Loucy (cell line): ENCODE data around the gene MAML2.
A peak's percentile ranks its signal among the peaks of the same experiment; 100 is the strongest.

Experiments used
- H2AFZ ChIP-seq: fragments of 200-600 bp; sonication (generic); 2 replicates; pipeline ENCODE4 v1.6.0; 2016; ENCODE audit warnings: antibody characterized with exemption, mild to moderate bottlenecking, low read length, moderate library complexity
- H3F3A ChIP-seq: fragments of 200-600 bp; 2 replicates; pipeline ENCODE4 v1.6.0; 2016; ENCODE audit warnings: antibody characterized with exemption, low read depth, mild to moderate bottlenecking
- H3K27me3 ChIP-seq: fragments of 200-600 bp; sonication (generic); 2 replicates; pipeline ENCODE4 v1.6.1; 2014; ENCODE audit warnings: low read length, mild to moderate bottlenecking; ENCODE audit not compliant: insufficient read depth, poor library complexity, severe bottlenecking
- H3K36me3 ChIP-seq: fragments of 200-600 bp; sonication (generic); 2 replicates; pipeline ENCODE4 v1.6.1; 2016; ENCODE audit warnings: low read length; ENCODE audit not compliant: insufficient read depth
- H3K4me1 ChIP-seq: fragments of 200-600 bp; sonication (generic); 2 replicates; pipeline ENCODE4 v1.5.1; 2014; ENCODE audit warnings: low read length, mild to moderate bottlenecking; ENCODE audit not compliant: insufficient read depth, poor library complexity, severe bottlenecking
- H3K4me2 ChIP-seq: fragments of 200-600 bp; sonication (generic); 2 replicates; pipeline ENCODE4 v1.6.0; 2014; ENCODE audit warnings: antibody characterized with exemption, low read length, low read depth, mild to moderate bottlenecking; ENCODE audit not compliant: poor library complexity, severe bottlenecking
- H3K4me3 ChIP-seq: fragments of 200-600 bp; sonication (generic); 2 replicates; pipeline ENCODE4 v1.5.1; 2014; ENCODE audit warnings: low read length, mild to moderate bottlenecking, mixed read lengths; ENCODE audit not compliant: poor library complexity, severe bottlenecking
- H3K79me2 ChIP-seq: fragments of 200-600 bp; sonication (generic); 2 replicates; pipeline ENCODE4 v1.6.1; 2014; ENCODE audit warnings: low read length; ENCODE audit not compliant: insufficient read depth
- H3K9ac ChIP-seq: fragments of 200-600 bp; sonication (generic); 2 replicates; pipeline ENCODE4 v1.6.0; 2014; ENCODE audit warnings: mild to moderate bottlenecking, low read depth, low read length, moderate library complexity; ENCODE audit not compliant: poor library complexity, severe bottlenecking
- H3K9me2 ChIP-seq: fragments of 200-600 bp; sonication (generic); replicated peaks from 2 replicates; pipeline ENCODE4 v1.6.1; 2016; ENCODE audit warnings: low read depth, low read length, mixed read lengths
- H3K9me3 ChIP-seq: fragments of 200-600 bp; sonication (generic); 2 replicates; pipeline ENCODE4 v1.6.1; 2014; ENCODE audit warnings: mild to moderate bottlenecking, antibody characterized with exemption, low read length, low read depth; ENCODE audit not compliant: insufficient read depth
- H4K20me1 ChIP-seq: fragments of 200-600 bp; sonication (generic); 2 replicates; pipeline ENCODE4 v1.6.0; 2014; ENCODE audit warnings: antibody characterized with exemption, low read length, mild to moderate bottlenecking; ENCODE audit not compliant: insufficient read depth, poor library complexity, severe bottlenecking
- CTCF ChIP-seq: fragments of 200-600 bp; sonication (generic); conservative IDR thresholded peaks from 2 replicates; pipeline ENCODE4 v1.5.1; 2014; ENCODE audit warnings: mild to moderate bottlenecking, antibody characterized with exemption, low read length
- EZH2phosphoT487 ChIP-seq: fragments of 200-600 bp; IDR thresholded peaks from 2 replicates; pipeline ENCODE4 v1.6.1; 2018; ENCODE audit warnings: antibody characterized with exemption, mild to moderate bottlenecking, moderate library complexity, borderline replicate concordance

MAML2 gene

GRCh38 chr11:96050435-96051182 is 292.4 kb downstream of the MAML2 start:
- H3K4me3 ChIP-seq = no peak overlapping the region
- H3K79me2 ChIP-seq = no peaks in the 10 kb centered on the region
- no peaks in the 10 kb centered on the region for H3F3A ChIP-seq
- H3K9me2 ChIP-seq = no peaks in the 10 kb centered on the region
- TF ChIP-seq CTCF (peak; percentile 46), EZH2phosphoT487 (no peak)
- no peaks in the 10 kb centered on the region for H3K4me1 ChIP-seq
- no peaks in the 10 kb centered on the region for H3K36me3 ChIP-seq
- no peak overlapping the region for H2AFZ ChIP-seq
- H3K9me3 ChIP-seq = no peaks in the 10 kb centered on the region
- H4K20me1 ChIP-seq = no peaks in the 10 kb centered on the region
- H3K27me3 ChIP-seq = no peaks in the 10 kb centered on the region
- no peak overlapping the region for H3K4me2 ChIP-seq
- no peak overlapping the region for H3K9ac ChIP-seq

- Histone ChIP-seq H2AFZ (no peak overlapping the region), H3K9me3 (no peaks in the 10 kb centered on the region), H3K27me3 (no peaks in the 10 kb centered on the region), H3K4me2 (no peak overlapping the region), H3K9me2 (no peaks in the 10 kb centered on the region), H3K4me3 (no peak overlapping the region), H3K36me3 (no peaks in the 10 kb centered on the region), H3K79me2 (no peaks in the 10 kb centered on the region), H3K4me1 (no peaks in the 10 kb centered on the region), H3K9ac (no peak overlapping the region), H4K20me1 (no peaks in the 10 kb centered on the region), H3F3A (no peaks in the 10 kb centered on the region)
- TF ChIP-seq CTCF (no peak), EZH2phosphoT487 (no peak)
These were observed 293.6 kb downstream of the MAML2 start for GRCh38 chr11:96049426-96049825.

GRCh38 chr11:96045622-96046456 is 297.2 kb downstream of the MAML2 start:
- no peak overlapping the region for H3K9ac ChIP-seq
- no peaks in the 10 kb centered on the region for H3K79me2 ChIP-seq
- H3K4me2 ChIP-seq = no peak overlapping the region

More at GRCh38 chr11:96045622-96046456, 297.2 kb downstream of the MAML2 start:
- Histone ChIP-seq H3K27me3 (no peaks in the 10 kb centered on the region), H2AFZ (peak overlapping the region; percentile 61; the same call in 1 of the 2 replicates), H4K20me1 (no peaks in the 10 kb centered on the region), H3K36me3 (no peaks in the 10 kb centered on the region), H3K4me3 (no peak overlapping the region), H3K4me1 (no peaks in the 10 kb centered on the region), H3K9me2 (no peaks in the 10 kb centered on the region), H3K9me3 (no peaks in the 10 kb centered on the region), H3F3A (no peaks in the 10 kb centered on the region)
- no peak for TF ChIP-seq EZH2phosphoT487
- no peak for TF ChIP-seq CTCF
